GM20431 (cell line): Measurements from ENCODE around the gene CPT1A.

Source experiments
- in situ Hi-C: fragments of 300-500 bp; cut with MseI, MboI; formaldehyde crosslinking; loops from one replicate; pipeline ENCODE4 v1.15.0; 2020; ENCODE audit warnings: low sequenced_read_pairs; ENCODE audit not compliant: unreplicated experiment

CPT1A gene

GRCh38 chr11:68808787-68809186 is 32.9 kb downstream of the CPT1A start:
- in situ Hi-C loops = no loop called here

- in situ Hi-C loops = no loop called here
Measured at GRCh38 chr11:68806931-68807844, 34.5 kb downstream of the CPT1A start.

DNA sequence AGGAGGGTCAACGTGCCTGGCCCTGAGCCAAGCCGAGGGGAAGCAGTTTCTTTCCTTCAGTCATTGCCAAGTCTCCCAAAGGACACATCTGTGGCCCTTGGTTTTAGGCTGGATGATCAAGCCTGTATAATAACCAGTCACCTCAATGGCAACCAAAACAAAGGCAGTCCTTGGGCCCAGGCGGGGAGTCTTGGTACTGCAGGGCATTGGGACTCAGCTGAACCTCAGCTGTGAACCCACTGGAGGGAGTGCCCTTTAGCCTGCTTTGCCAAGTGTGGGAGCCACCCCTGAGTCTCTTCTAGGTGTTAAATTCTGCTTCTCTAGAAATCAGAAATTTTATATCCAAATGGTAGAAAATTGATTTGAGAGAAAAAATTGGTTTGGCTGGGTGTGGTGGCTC is 36.9 kb downstream of the CPT1A start:
- in situ Hi-C loops = no loop called here

- in situ Hi-C loops = no loop called here
Measured at GRCh38 chr11:68803766-68804165, 38.0 kb downstream of the CPT1A start.

DNA sequence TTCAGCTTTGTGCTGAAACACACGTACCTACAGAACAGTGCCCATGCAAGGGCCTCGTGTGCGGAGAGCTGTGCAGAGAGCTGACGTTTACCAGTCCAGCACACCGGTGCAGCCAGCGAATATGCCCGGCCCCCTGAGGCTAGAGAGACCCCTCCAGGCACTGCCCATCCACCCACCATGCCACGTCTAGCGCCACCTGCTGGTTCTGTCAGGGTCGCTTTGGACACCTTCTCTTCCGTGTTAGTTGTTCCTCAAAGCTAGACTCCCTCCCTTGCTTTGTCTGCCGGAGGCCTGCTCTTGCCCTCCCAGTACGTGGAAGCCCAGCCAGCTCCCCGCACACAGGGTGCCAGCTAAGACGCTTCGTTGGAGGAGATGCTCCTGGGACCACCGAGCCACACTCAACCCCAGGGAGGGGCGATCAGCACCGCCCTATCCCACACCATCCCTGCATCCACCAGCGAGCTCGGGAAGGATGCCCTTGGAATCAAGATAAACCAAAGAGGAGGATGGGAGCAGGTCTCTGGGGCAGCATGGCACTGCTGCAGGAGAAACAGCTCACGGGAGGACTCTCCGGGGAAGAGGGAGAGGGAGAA is 43.4 kb downstream of the CPT1A start:
- in situ Hi-C loops = no loop called here

GRCh38 chr11:68796801-68797200 is 44.9 kb downstream of the CPT1A start:
- in situ Hi-C loops = no loop called here

- in situ Hi-C loops = no loop called here
Measured at GRCh38 chr11:68792400-68792966, 49.2 kb downstream of the CPT1A start.

DNA sequence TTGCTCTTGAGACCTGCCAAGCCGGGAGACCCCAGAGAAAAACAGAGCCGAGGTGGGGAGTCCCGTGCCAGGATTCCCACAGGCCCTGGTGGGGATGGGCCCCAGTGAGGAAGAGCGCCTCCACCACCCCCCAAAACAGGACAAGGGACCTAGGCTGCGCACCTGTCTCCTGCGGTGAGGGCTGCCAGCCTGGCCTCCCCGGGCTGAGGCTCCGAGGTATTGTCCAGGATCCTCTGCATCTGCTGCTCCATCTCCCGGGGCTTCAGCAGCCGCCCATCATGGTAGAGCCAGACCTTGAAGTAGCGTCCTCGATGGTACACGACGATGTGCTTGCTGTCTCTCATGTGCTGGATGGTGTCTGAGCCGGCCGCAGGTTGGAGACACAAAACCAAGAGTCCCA is 57.1 kb downstream of the CPT1A start:
- in situ Hi-C loops = no loop called here

DNA sequence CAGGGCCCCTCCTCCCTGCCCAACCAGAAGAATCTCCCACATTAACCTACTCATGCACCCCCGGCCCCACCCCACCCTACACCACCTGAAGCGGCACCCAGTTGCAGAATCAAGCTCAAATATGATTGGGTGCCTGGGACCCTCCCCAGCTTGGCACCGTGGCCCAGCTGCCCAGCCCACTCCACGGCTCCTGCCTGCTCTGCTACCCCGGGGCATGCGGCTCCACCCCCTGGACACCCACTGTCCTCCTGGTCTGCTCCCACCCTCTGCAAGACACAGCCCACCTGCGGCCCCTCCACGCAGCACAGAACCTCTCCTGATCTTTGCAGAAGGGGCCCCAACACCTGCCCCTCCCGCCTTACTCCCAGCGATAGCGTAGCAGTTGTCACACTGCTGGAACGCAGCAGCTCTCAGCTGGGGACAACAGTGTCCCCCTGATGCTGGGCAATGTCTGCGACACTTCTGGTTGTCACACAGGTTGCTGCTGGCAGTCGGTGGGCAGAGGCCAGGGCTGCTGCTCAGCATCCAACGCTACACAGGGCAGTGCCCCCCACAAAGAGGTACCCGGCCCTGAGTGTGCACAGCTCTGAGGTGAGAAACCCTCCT is 58.4 kb downstream of the CPT1A start:
- in situ Hi-C loops = no loop called here

DNA sequence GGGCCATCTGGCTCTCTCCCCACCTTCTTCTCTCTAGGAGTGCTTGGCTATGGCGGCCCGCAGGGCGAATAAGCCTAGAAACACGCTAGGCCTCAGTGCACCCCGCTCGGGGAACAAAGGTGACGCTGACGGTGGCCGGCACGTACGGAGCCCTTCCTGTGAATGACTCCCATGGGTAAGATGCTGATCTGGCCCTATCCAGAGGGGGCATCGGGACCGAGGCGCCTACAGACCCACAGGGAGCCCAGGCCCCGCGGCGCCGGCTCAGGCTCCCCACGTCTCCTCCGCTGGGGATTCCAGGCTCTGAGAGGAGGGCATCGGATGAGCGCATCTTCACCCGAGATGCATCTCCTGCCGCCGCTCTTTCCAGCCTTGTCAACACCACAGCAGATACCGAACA is 59.0 kb downstream of the CPT1A start:
- in situ Hi-C loops = no loop called here

GRCh38 chr11:68780829-68781228 is 60.9 kb downstream of the CPT1A start:
- in situ Hi-C loops = no loop called here

DNA sequence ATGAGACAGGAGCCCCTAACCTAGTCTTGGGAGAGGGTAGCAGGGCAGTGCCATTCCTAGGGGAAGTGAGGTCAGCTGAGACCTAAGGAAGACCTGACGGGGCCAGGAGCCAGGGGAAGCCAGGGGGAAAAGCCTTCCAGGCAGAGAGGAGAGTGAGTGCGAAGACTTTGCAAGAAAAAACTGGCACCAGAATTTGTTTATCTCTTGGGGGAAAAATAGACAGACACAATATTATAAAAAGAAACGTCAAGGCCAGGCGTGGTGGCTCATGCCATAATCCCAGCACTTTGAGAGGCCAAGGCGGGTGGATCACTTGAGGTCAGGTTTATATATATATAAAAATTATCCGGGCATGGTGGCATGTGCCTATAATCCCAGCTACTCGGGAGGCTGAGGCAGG is 63.5 kb downstream of the CPT1A start:
- in situ Hi-C loops = no loop called here

DNA sequence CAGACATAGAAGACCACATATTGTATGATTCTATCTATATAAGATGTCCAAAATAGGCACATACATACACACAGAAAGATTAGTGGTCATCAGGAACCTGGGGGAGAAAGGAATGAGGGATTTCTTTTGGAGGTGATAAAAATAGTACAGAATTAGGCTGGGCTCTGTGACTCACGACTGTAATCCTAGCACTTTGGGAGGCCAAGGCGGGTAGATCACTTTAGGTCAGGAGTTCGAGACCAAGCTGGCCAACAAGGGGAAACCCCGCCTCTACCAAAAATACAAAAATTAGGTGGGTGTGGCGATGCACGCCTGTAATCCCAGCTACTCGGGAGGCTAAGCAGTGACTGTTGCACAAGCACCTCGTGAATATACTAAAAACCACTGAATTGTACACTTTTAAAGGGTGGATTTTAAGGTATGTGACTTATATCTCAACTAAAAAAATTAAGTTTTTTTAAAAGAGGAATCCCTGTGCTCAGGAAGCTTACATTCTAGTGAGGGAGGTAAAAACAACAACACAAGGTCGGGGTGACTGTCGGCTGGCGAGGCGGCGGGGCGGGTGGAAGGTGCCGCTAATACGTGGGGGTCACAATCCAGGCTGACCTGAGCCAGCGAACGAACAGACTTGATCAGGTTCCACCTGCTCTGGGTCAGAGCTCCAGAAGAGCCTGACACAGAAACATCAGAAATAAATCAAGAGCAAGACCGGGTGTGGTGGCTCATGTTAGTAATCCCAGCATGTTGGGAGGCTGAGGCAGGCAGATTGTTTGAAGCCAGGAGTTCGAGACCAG is 65.1 kb downstream of the CPT1A start:
- in situ Hi-C loops = no loop called here

DNA sequence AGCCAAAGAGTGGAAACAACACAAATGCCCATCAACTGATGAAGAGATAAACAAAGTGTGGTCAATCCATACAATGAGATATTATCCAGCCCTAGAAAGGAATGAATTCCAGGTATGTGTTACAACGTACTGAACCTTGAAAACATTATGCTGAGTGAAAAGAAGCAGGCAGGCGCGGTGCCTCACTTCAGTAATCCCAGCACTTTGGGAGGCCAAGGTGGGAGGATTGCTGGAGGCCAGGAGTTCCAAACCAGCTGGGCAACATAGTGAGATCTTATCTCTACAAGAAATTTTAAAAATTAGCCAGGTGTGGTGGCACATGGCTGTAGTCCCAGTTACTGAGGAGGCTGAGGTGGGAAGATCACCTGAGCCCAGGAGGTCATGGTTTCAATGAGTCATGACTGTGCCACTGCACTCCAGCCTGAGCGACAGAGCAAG is 65.7 kb downstream of the CPT1A start:
- in situ Hi-C loops = no loop called here

DNA sequence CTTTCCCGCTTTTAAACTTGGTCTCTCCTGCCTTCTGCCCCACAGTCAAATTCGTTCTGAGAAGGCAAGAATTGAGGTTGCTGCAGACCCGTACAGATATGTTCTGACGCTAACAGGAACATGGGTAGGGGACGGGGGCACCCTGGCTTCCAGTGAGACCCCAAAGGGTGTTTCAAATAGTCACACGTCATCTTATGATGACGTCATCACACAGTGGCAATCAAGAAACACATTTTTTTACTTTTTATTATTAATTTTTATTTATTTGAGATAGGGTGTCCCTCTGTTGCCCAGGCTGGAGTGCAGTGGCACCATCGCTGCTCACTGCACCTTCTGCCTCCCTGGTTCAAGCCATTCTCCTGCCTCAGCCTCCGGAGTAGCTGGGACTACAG is 67.5 kb downstream of the CPT1A start:
- in situ Hi-C loops = no loop called here

DNA sequence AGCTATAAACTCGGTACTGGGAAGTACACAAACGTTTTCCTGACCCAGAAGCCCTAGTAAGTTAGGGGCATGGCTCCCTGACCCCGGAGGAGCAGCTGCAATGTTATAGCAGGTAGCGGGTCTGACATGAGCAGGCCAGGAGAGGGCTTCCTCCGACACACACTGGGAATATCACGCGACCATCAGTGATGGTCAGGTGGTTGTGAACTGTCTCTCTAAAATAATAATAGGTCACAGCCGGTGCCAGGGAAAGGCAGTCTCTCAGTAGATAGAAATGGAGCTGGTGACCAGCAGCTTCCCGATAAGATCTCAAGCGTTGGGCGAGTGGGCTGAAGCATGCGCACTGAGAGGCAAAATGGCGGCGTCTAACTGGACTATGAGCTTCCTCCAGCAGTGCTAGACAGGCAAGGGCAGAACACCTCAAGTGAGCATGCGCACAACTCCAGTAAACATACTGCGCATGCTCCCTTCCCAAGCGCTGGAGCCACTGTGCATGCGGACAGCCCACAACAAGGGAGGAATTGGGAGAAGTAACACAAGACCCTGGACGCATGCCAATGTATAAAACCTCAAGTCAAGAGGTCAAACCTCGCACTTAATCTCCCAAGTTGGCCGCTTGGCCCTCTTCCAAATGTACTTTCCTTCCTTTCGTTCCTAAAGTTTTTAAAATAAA is 68.1 kb downstream of the CPT1A start:
- in situ Hi-C loops = no loop called here

DNA sequence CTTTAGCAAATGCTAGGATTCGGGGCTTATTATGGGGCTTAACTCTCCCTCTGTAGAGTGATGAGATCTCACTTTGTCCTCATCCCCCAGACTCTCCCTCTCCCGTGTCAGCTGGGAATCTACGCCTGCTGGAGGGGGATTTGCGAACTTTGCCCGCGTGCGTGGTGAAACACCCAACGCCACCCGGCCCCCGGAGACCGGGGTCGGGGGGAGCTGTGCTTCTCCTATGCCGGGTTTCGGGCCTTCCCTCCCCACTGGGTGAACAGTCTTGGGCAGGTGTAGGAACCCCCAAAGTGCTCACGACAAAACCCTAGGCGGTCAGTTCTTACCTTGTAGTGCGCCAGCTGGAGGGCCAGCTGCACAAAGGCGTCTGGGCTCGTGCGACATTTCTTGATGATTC is 68.8 kb downstream of the CPT1A start:
- in situ Hi-C loops = no loop called here

GRCh38 chr11:68770781-68771180 is 70.9 kb downstream of the CPT1A start:
- in situ Hi-C loops = no loop called here

GRCh38 chr11:68767672-68768071 is 74.0 kb downstream of the CPT1A start:
- in situ Hi-C loops = no loop called here

DNA sequence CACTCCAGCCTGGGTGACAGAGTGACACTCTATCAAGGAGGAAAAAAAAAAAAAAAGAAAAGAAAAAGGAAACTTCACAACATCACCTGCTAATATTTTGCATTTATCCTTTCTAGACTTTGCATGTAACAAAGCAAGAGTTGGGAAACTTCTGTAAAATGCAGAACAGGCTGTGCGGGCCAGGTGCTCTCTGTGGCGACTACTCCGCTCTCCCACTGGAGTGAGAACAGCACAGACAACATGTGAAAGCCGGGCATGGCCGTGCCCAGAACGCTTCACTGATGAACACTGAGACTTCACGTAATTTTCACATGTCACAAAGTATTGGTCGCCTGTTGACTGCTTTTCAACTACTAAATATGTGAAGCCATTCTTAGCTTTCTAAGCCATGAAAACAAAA is 74.9 kb downstream of the CPT1A start:
- in situ Hi-C loops = no loop called here
